ENCODE measurements around the gene CFAP58.

The CFAP58 gene

GRCh38 chr10:104353325-104354048 is at the start of gene CFAP58:
Gene CFAP58 (plus strand): TSS chr10:104353833. CDS start chr10:104353898, 65 bp downstream.
- peak; percentile 84 to 91 for DNase-seq

- DNase-seq = no peak
These were observed 49.3 kb upstream of the CFAP58 start for GRCh38 chr10:104304356-104304745.

- DNase-seq = no peak
These were observed 48.7 kb upstream of the CFAP58 start for GRCh38 chr10:104304927-104305326.

- DNase-seq = no peak
These were observed 46.7 kb upstream of the CFAP58 start for GRCh38 chr10:104306897-104307296.

GRCh38 chr10:104307576-104308438 is 45.8 kb upstream of the CFAP58 start:
- no peak for DNase-seq

GRCh38 chr10:104308439-104308903 is 45.2 kb upstream of the CFAP58 start:
- DNase-seq = peak in 1 of 2 experiments; percentile 15

GRCh38 chr10:104309980-104310978 is 43.4 kb upstream of the CFAP58 start:
- no peak for DNase-seq

GRCh38 chr10:104311184-104311720 is 42.4 kb upstream of the CFAP58 start:
- DNase-seq = no peak

- no peak for DNase-seq
These were observed 38.8 kb upstream of the CFAP58 start for GRCh38 chr10:104314591-104315485.

GRCh38 chr10:104315486-104315921 is 38.1 kb upstream of the CFAP58 start:
- no peak for DNase-seq

GRCh38 chr10:104316321-104317099 is 37.1 kb upstream of the CFAP58 start:
- no peak for DNase-seq

GRCh38 chr10:104317269-104317710 is 36.3 kb upstream of the CFAP58 start:
- no peak for DNase-seq

- no peak for DNase-seq
These were observed 35.8 kb upstream of the CFAP58 start for GRCh38 chr10:104317726-104318299.

GRCh38 chr10:104318326-104318725 is 35.3 kb upstream of the CFAP58 start:
- no peak for DNase-seq

GRCh38 chr10:104318810-104319741 is 34.6 kb upstream of the CFAP58 start:
- no peak for DNase-seq

- DNase-seq = no peak
These were observed 32.4 kb upstream of the CFAP58 start for GRCh38 chr10:104321226-104321625.

GRCh38 chr10:104321725-104322415 is 31.8 kb upstream of the CFAP58 start:
- no peak for DNase-seq

- DNase-seq = no peak
These were observed 31.2 kb upstream of the CFAP58 start for GRCh38 chr10:104322416-104322782.
